PC-3 (cell line): ENCODE results near the gene PCBP3. TPM values are rescaled to one million over a fixed set of nuclear protein-coding genes. Genes with fewer than 3 reads are reported as not detected.

Experiments
- ATAC-seq: fragments of 200-7000 bp; cut with Tn5 transposase; 2 replicates; pipeline ENCODE4 v1.9.1; 2020; ENCODE audit warnings: mild to moderate bottlenecking, moderate library complexity
- BruUV-seq: library from RNA; stranded (reverse); fragments of 400-500 nt; replicated peaks from 2 replicates; lab custom pipeline; 2021; lab: Mats Ljungman, UMichigan
- CTCF ChIA-PET: fragments of 300-600 bp; sonication (Branson Sonifier 250); formaldehyde crosslinking; loops from one replicate; lab custom pipeline; 2022; ENCODE audit warnings: antibody characterized with exemption; lab: Charles Lee
- POLR2A ChIA-PET: fragments of 300-600 bp; sonication (Branson Sonifier 250); formaldehyde crosslinking; loops from one replicate; lab custom pipeline; 2022; ENCODE audit warnings: antibody characterized with exemption; ENCODE audit not compliant: unreplicated experiment; lab: Charles Lee
- DNase-seq: peaks from one replicate; pipeline ENCODE4 v3.0.0-alpha.2; 2015
- H2AFZ ChIP-seq: fragments of 300-600 bp; sonication (generic); 2 replicates; pipeline ENCODE4 v1.6.0; 2016; ENCODE audit warnings: antibody characterized with exemption, low read length
- H3F3A ChIP-seq: fragments of 300-600 bp; sonication (generic); one replicate; pipeline ENCODE4 v1.6.0; 2017; ENCODE audit warnings: antibody characterized with exemption, low read length, control low read depth, mild to moderate bottlenecking; ENCODE audit not compliant: unreplicated experiment
- H3K27ac ChIP-seq: fragments of 300-600 bp; sonication (generic); 2 replicates; pipeline ENCODE4 v1.5.1; 2016; ENCODE audit warnings: mild to moderate bottlenecking, low read length
- H3K27me3 ChIP-seq: fragments of 300-600 bp; sonication (generic); 2 replicates; pipeline ENCODE4 v1.6.1; 2016; ENCODE audit warnings: low read length, mixed read lengths
- H3K36me3 ChIP-seq: fragments of 300-600 bp; sonication (generic); 2 replicates; pipeline ENCODE4 v1.6.1; 2016; ENCODE audit warnings: low read depth, mixed run types, low read length, mixed read lengths
- H3K4me1 ChIP-seq: fragments of 300-600 bp; sonication (generic); 2 replicates; pipeline ENCODE4 v1.5.1; 2016; ENCODE audit warnings: low read length; ENCODE audit not compliant: insufficient read depth
- H3K4me2 ChIP-seq: fragments of 300-600 bp; sonication (generic); 2 replicates; pipeline ENCODE4 v1.6.0; 2016; ENCODE audit warnings: low read length
- H3K4me3 ChIP-seq: fragments of 300-600 bp; sonication (generic); 2 replicates; pipeline ENCODE4 v1.5.1; 2016; ENCODE audit warnings: mild to moderate bottlenecking, low read length, mixed read lengths
- H3K79me2 ChIP-seq: fragments of 300-600 bp; sonication (generic); 2 replicates; pipeline ENCODE4 v1.6.1; 2017; ENCODE audit warnings: low read length, mixed read lengths
- H3K9ac ChIP-seq: fragments of 300-600 bp; sonication (generic); 2 replicates; pipeline ENCODE4 v1.6.0; 2016; ENCODE audit warnings: mild to moderate bottlenecking, low read length
- H3K9me2 ChIP-seq: fragments of 300-600 bp; sonication (generic); replicated peaks from 2 replicates; pipeline ENCODE4 v1.6.1; 2016; ENCODE audit warnings: mixed run types, low read length, mixed read lengths
- H3K9me3 ChIP-seq: fragments of 300-600 bp; sonication (generic); 2 replicates; pipeline ENCODE4 v1.6.1; 2016; ENCODE audit warnings: low read length, mixed read lengths
- H4K20me1 ChIP-seq: fragments of 300-600 bp; sonication (generic); 2 replicates; pipeline ENCODE4 v1.6.1; 2016; ENCODE audit warnings: low read length, mixed read lengths
- CTCF ChIP-seq: fragments of 300-600 bp; sonication (generic); conservative IDR thresholded peaks from 2 replicates; pipeline ENCODE4 v1.5.1; 2017; ENCODE audit warnings: antibody characterized with exemption, low read depth, mild to moderate bottlenecking, low read length
- EZH2 ChIP-seq: fragments of 300-600 bp; sonication (generic); IDR thresholded peaks from one replicate; pipeline ENCODE4 v1.6.1; 2017; ENCODE audit warnings: antibody characterized with exemption, mild to moderate bottlenecking, low read length; ENCODE audit not compliant: unreplicated experiment
- EZH2phosphoT487 ChIP-seq: fragments of 300-600 bp; sonication (generic); IDR thresholded peaks from 2 replicates; pipeline ENCODE4 v1.6.1; 2018; ENCODE audit warnings: mild to moderate bottlenecking, antibody characterized with exemption, low read length, borderline replicate concordance
- intact Hi-C: fragments of 100-400 bp; cut with micrococcal nuclease; formaldehyde crosslinking; loops from 2 replicates; pipeline ENCODE4 v1.9.0; 2023
- total RNA-seq: library from RNA; depleted of rRNA; stranded (reverse); fragments of >200 nt; gene quantifications from 2 replicates; pipeline ENCODE4 v1.2.3, GENCODE V29; 2014

The PCBP3 gene
- total RNA-seq, 1 experiment from 2014 or later: 2.4 TPM

GRCh38 chr21:45699251-45699942 lies 55.9 kb downstream of the PCBP3 start:
- no peaks in the 10 kb centered on the region for H3K36me3 ChIP-seq
- H3K4me2 ChIP-seq: 0 out of 2 replicates have a peak overlapping the region, but pooled peaks have one; percentile 3
- intact Hi-C loops: loop anchor here (2.0 to 5.0 kb wide), 2 partner anchors 47 to 119 kb away; no protein-coding TSS in a partner anchor
- BruUV-seq: no TSS peak
- no peak for DNase-seq
- ChIA-PET POLR2A (no interaction called here), CTCF (no interaction called here)
- H3K27ac ChIP-seq: peak overlapping the region; percentile 49
- peaks cover 5% of the 10 kb centered on the region; the same call in 1 of the 2 replicates for H4K20me1 ChIP-seq
- no peaks in the 10 kb centered on the region for H3K27me3 ChIP-seq
- no peak overlapping the region for H3K9ac ChIP-seq
- H3K4me1 ChIP-seq: peaks cover 15% of the 10 kb centered on the region
- H3K9me3 ChIP-seq: no peaks in the 10 kb centered on the region
- TF ChIP-seq CTCF: no peak
- no peak for TF ChIP-seq EZH2phosphoT487
- no peak for TF ChIP-seq EZH2
- 0 out of 2 replicates have a peak, but pooled peaks cover 4% of the 10 kb centered on the region for H3K9me2 ChIP-seq
- no peak overlapping the region for H3K4me3 ChIP-seq
- no peak for ATAC-seq
- no peak overlapping the region for H2AFZ ChIP-seq
- no peaks in the 10 kb centered on the region for H3K79me2 ChIP-seq
- peaks cover 5% of the 10 kb centered on the region for H3F3A ChIP-seq

GRCh38 chr21:45699966-45700365 lies 56.4 kb downstream of the PCBP3 start:
- Histone ChIP-seq H2AFZ (no peak overlapping the region), H3K79me2 (no peaks in the 10 kb centered on the region), H3K27ac (no peak overlapping the region), H3K27me3 (no peaks in the 10 kb centered on the region), H3K9me2 (0 out of 2 replicates have a peak, but pooled peaks cover 4% of the 10 kb centered on the region), H3K4me1 (peaks cover 15% of the 10 kb centered on the region), H3K9me3 (no peaks in the 10 kb centered on the region), H3K4me2 (no peak overlapping the region), H3K36me3 (no peaks in the 10 kb centered on the region), H4K20me1 (peaks cover 5% of the 10 kb centered on the region; the same call in 1 of the 2 replicates), H3F3A (peaks cover 5% of the 10 kb centered on the region), H3K4me3 (no peak overlapping the region), H3K9ac (no peak overlapping the region)
- ChIA-PET POLR2A (no interaction called here), CTCF (no interaction called here)
- no peak for ATAC-seq
- no peak for TF ChIP-seq CTCF
- TF ChIP-seq EZH2phosphoT487: no peak
- no peak for TF ChIP-seq EZH2
- intact Hi-C loops: loop anchor here (2.0 to 5.0 kb wide), 2 partner anchors 48 to 119 kb away; no protein-coding TSS in a partner anchor
- DNase-seq: no peak
- no TSS peak for BruUV-seq

GRCh38 chr21:45700461-45700860 lies 56.9 kb downstream of the PCBP3 start:
- Histone ChIP-seq H3K4me1 (peaks cover 15% of the 10 kb centered on the region), H3K36me3 (no peaks in the 10 kb centered on the region), H3K4me3 (no peak overlapping the region), H3K9me2 (0 out of 2 replicates have a peak, but pooled peaks cover 4% of the 10 kb centered on the region), H3K4me2 (no peak overlapping the region), H3K79me2 (no peaks in the 10 kb centered on the region), H3F3A (peaks cover 5% of the 10 kb centered on the region), H2AFZ (no peak overlapping the region), H4K20me1 (peaks cover 5% of the 10 kb centered on the region; the same call in 1 of the 2 replicates), H3K27ac (no peak overlapping the region), H3K27me3 (no peaks in the 10 kb centered on the region), H3K9ac (no peak overlapping the region), H3K9me3 (no peaks in the 10 kb centered on the region)
- no TSS peak for BruUV-seq
- ATAC-seq (no peak), DNase-seq (no peak)
- intact Hi-C loops: no loop called here
- TF ChIP-seq CTCF (no peak), EZH2phosphoT487 (no peak), EZH2 (no peak)
- ChIA-PET POLR2A (no interaction called here), CTCF (no interaction called here)
